Stimulated activated CD4-positive, alpha-beta T cell treated with anti-CD3 and anti-CD28 coated beads, Interleukin-1b, Interleukin-23, amount 100 ng/mL, for 4 hours (primary cell): Measurements from ENCODE around the gene BRD2.

Source experiments
- DNase-seq, 2 donors: peaks; one replicate each; pipeline ENCODE4 v3.0.0-alpha.2; 2020; ENCODE audit warnings: low read depth in 2 of 2

BRD2 gene

GRCh38 chr6:32972353-32973143 is 4.2 kb downstream of the BRD2 start:
- DNase-seq = peak; percentile 36 to 37

DNA sequence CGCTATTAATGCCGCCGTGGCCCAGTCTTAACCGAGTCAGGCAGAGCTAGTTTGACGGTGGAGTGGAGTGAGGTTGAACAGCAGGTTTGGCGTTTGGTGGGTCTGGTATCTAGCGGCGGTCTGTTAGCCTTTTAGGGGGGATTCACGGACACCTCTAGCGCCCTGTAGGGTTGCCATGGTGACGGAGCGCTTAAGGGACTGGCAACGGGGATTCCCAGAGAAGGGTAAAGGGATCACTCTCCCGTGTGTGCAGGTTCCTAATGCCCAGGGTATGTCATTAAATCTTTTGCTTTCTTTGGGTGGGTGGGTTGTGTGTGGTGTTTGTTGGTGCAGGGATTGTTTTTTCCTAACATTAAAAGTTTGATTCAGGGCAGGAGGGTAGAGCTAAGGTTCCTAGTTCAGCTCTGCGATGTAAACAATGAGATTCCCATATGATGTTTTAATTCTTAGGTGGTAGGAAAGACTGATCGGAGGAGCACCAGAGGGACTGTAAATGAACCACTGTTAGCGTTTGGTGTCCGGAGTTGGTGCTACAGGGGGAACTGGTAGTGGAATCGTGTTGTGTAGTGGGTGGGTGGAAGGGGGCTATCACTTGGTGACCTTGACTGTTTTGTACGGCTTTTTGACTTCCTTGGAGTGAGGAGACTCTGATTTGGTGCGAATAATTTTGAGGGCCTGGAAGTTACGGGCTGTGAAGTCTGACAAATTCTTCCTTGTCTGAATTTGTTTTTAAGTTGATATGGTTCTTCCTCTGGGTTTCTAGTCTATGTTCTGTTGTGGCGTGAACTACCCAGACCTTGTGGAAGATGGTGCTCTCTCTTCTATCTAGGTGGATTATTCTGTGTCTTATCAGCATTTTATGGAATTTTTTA is 5.0 kb downstream of the BRD2 start:
- DNase-seq = peak; percentile 40 to 45

DNA sequence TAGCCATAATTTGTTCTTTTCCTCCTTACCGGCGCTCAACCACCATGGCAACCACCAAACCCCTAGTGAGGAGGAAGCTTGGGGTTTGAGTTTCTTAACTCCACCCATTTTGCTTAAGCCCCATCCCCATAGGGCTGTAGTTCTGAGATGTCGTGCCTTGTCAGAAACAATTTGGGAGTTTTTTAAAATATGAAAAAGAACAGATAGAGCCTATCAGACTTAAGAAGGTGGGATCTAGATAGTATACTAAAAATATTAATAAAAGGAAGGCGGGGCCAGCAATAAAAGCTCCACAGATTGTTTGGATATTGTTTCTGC is 5.6 kb downstream of the BRD2 start:
- DNase-seq = no peak

DNA sequence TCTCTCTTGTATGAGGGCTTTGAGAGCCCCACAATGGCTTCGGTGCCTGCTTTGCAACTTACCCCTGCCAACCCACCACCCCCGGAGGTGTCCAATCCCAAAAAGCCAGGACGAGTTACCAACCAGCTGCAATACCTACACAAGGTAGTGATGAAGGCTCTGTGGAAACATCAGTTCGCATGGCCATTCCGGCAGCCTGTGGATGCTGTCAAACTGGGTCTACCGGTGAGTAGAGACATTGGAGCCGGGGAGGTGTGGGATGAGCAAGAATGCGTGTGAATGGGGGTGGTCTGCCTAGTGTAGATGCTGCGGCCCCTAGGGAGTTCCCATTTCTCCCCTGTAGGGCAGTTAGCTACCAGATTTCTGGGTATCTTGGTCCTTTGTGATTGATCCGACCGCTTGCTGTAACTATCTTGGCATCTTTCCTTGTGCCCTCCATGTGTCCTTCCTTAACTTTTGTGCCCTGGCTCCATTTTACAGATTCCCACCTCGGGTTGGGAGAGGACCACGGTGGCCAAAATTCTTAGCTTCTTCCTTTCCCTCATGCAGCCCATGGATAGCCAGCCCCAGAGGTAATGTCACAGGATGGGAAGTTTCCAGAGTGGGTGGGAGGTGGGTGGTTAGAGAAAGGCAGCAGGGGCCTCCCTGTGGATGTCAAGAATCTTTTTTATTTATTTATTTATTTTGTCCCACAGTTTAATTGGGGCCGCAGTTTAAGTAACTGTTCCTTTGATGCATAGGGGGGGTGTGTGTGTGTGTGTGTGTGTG is 6.3 kb downstream of the BRD2 start:
- no peak for DNase-seq

DNA sequence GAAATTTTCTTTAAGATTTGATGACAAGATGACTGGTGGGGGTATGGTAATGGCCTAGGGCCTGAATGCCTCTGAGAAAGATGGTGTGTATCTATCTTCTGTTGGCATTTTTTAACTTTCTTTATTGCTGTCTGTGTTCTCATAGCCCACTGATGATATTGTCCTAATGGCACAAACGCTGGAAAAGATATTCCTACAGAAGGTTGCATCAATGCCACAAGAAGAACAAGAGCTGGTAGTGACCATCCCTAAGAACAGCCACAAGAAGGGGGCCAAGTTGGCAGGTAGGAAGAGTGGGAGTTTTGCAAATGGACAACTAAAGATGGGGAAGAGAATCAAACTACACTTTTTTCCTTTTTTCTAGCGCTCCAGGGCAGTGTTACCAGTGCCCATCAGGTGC is 7.5 kb downstream of the BRD2 start:
- DNase-seq = no peak

- DNase-seq = no peak
Observed at GRCh38 chr6:32976334-32977069, 8.1 kb downstream of the BRD2 start.

DNA sequence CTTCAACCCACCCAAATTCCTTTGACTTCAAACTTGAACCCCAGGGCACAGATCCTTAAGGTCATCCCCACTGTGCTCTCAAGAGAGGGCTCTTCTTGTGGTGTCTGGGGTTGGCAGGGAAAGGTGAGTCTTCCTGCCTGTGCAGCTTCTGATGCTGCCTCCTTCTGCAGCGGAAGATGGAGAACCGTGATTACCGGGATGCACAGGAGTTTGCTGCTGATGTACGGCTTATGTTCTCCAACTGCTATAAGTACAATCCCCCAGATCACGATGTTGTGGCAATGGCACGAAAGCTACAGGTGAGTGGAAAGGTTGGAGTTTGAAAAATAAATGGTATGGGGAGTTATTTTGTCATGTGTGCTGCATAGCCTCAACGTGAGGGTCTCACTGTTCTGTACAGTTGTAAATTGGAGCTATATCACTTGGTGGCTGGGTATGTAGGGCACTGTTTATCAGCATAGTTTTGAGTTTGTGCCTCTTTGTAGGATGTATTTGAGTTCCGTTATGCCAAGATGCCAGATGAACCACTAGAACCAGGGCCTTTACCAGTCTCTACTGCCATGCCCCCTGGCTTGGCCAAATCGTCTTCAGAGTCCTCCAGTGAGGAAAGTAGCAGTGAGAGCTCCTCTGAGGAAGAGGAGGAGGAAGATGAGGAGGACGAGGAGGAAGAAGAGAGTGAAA is 9.0 kb downstream of the BRD2 start:
- no peak for DNase-seq

DNA sequence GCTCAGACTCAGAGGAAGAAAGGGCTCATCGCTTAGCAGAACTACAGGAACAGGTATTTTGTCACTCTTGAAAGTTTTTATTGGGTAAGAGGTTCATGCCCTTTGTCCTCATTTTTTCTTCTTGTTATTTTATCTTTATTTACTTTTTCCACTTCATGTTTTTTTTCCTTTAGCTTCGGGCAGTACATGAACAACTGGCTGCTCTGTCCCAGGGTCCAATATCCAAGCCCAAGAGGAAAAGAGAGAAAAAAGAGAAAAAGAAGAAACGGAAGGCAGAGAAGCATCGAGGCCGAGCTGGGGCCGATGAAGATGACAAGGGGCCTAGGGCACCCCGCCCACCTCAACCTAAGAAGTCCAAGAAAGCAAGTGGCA is 9.5 kb downstream of the BRD2 start:
- DNase-seq = no peak

GRCh38 chr6:32979720-32980487 is 11.5 kb downstream of the BRD2 start:
- DNase-seq = no peak

DNA sequence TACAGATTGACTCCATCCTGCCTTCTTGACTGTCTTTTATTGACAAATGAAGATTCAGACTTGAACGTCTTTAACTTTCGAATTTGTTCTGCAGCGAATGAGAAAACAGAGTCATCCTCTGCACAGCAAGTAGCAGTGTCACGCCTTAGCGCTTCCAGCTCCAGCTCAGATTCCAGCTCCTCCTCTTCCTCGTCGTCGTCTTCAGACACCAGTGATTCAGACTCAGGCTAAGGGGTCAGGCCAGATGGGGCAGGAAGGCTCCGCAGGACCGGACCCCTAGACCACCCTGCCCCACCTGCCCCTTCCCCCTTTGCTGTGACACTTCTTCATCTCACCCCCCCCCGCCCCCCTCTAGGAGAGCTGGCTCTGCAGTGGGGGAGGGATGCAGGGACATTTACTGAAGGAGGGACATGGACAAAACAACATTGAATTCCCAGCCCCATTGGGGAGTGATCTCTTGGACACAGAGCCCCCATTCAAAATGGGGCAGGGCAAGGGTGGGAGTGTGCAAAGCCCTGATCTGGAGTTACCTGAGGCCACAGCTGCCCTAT is 12.2 kb downstream of the BRD2 start:
- no peak for DNase-seq

- DNase-seq = no peak
Observed at GRCh38 chr6:32982084-32982701, 13.8 kb downstream of the BRD2 start.

DNA sequence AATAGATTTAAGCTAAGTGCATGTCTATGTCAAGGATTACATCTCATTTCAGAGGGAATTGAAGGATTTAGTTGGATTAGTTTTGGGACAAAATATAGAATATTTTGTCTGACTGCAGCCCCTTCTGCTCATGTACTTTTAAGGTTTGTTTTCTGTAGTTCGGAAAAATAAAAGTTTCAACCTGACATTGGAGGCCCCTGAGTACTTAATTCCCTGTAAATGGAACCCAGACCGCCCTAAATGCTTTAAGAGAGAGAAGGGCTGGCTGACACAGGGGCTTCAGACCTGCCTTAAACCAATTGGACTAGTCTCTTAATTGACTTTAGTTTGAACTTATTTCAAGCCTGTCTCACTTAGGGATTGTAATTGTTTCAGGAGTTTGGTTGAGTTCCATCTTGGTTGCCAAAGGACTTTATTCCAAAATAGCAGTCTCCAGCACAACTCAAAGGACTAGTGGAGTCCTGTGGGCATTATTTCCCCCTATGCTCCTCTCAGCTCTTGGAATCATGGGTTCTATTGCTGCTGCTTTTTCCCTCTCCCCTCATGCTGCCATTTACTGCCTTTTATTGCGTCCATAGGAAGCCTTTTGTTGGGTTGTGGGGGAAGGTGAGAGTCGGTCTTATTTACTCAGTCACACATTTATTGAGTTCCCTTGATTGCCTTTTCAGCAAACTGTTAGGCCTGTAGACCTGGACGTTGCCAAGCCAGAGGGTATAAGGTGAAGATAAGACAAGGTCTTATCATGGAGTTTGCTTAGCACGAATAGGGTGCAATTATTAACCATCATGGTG is 14.5 kb downstream of the BRD2 start:
- DNase-seq = no peak

GRCh38 chr6:32983493-32983848 is 15.1 kb downstream of the BRD2 start:
- DNase-seq = no peak

DNA sequence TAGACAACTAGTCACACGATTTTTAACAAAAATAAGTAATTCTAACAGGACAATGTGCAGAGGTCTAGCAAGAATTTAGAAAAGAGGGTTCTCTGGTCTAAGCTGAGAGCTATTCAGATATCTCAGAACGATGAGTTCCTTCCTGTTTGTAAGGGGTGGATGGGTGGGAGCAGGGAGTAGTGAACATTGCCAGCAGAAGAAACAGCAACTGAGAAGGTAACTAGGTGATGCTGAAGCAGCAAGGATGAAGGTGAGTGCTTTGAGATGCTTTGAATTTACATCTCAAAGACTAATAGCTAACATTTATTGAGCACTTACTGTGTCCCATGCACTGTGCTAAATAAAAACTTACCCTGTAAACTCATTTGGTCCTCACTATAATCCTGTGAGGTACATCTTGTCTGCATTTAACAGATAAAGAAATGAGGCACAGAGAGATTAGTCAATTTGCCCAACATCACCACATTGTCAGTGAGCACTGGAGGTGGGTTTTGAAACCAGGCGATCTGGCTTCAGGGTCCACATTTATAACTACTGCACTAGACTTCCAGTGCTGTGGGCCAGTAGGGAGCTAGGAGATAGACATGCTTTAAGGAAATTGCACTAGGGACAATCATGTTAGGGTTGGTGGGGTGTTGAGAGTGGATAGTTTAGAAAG is 15.7 kb downstream of the BRD2 start:
- no peak for DNase-seq

DNA sequence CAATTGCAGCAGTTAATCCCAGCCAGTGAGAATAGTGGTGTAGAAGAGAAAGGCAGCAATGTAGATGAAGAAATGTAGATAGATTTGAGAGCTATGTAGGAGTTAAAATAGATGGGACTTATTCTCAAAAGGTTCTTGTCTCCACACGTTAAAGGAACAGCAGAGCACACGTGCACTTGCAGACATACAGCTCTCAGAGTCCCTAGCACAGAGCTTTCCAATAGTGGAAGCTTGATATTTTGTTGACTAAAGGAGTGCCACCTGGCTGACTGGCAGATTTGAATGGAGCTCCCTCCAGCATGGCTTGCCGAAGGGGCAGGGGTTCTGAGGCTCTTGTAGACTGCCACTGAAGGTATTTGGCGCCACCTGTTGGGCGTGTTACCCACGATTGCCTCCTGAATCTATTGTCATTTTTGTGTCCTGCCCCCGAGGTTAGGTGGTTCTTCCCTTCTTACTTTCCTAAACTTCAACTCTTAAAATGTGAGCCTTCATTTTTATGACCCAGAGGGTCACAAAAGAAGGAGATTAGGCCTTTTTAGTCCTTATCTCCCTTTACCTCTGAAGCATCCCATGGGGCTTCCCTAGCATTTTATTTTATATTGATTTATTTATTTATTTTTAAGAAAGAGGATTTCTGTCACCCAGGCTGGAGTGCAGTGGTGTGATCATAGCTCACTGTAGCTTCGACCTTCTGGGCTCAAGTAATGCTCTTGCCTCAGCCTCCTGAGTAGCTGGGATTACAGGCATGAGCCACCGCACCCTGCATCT is 16.4 kb downstream of the BRD2 start:
- DNase-seq = peak; percentile 89 to 90

DNA sequence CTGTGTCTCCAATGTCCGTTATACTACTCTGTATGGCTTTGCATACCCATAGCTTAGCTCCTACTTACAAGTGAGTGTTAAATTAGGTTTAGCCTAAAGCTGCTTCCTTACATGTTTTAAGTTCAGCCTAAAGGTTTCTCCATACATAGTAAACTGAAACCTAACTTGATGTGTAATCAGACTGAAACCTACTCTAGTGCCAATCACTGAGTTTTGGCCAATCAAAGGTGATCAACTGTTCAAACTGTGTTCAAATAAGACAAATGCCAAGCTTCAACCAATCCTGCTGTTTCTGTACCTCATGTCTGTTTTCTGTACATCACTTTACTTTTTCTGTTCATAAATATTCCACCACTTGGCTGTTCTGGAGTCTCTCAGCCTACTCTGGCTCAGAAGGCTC is 21.0 kb downstream of the BRD2 start:
- no peak for DNase-seq

GRCh38 chr6:32991972-32992371 is 23.6 kb downstream of the BRD2 start:
- DNase-seq = no peak
